B cell (primary cell): ENCODE measurements around the gene GALM. TPM values are rescaled to one million over a fixed set of nuclear protein-coding genes. Genes with fewer than 3 reads are reported as not detected.
"Not testable (repeated sequence)": the region's sequence is repeated elsewhere in the genome, so short reads cannot be mapped to it uniquely, and the experiment has no call there.

ENCODE experiments used
- ATAC-seq: fragments of 200-7000 bp; cut with Tn5 transposase; one replicate; pipeline ENCODE4 v1.10.0; 2021; ENCODE audit warnings: low read depth, mild to moderate bottlenecking, moderate number of reproducible peaks, moderate library complexity
- CTCF ChIA-PET: fragments of 350-600 bp; sonication (Branson Sonifier 250); formaldehyde crosslinking; loops from one replicate; lab custom pipeline; 2021; ENCODE audit warnings: antibody characterized with exemption, inconsistent platforms; lab: Charles Lee
- POLR2A ChIA-PET: fragments of 350-600 bp; sonication (Branson Sonifier 250); formaldehyde crosslinking; loops from one replicate; lab custom pipeline; 2021; ENCODE audit warnings: antibody characterized with exemption; lab: Charles Lee
- DNase-seq: peaks from one replicate; pipeline ENCODE4 v3.0.0; 2013
- H2AFZ ChIP-seq: 2 replicates; pipeline ENCODE4 v1.6.1; 2012; ENCODE audit warnings: mild to moderate bottlenecking, low read depth, low read length; ENCODE audit not compliant: insufficient read depth, poor library complexity, severe bottlenecking
- H3K27ac ChIP-seq, 2 donors: 1 replicate in 1 of 2; 2 replicates in 1 of 2; pipeline ENCODE4 v1.5.1; 2012 to 2013; ENCODE audit warnings: low read length in 2 of 2, mild to moderate bottlenecking in 2 of 2, moderate library complexity in 1 of 2
- H3K27me3 ChIP-seq, 4 experiments: fragments of 200-600 bp in 1 of 4; sonication (generic) in 1 of 4; replicated peaks in 1 of 4; 1 replicate in 2 of 4; 2 replicates in 2 of 4; pipeline versions ENCODE4 v1.6.1 to v1.7.0; 2013 to 2016; ENCODE audit warnings: low read length in 3 of 4, mild to moderate bottlenecking in 2 of 4, mixed read lengths in 1 of 4, moderate library complexity in 1 of 4; ENCODE audit not compliant: insufficient read depth in 4 of 4, control insufficient read depth in 3 of 4; ENCODE audit errors: control extremely low read depth in 1 of 4
- H3K36me3 ChIP-seq, 2 experiments: replicated peaks in 1 of 2; 1 replicate in 1 of 2; 2 replicates in 1 of 2; pipeline versions ENCODE4 v1.6.1 to v1.7.1; 2013; ENCODE audit warnings: low read length in 1 of 2; ENCODE audit not compliant: insufficient read depth in 2 of 2, control insufficient read depth in 1 of 2; ENCODE audit errors: control extremely low read depth in 1 of 2, extremely low read depth in 1 of 2
- H3K4me1 ChIP-seq, 2 donors: fragments of 200-600 bp in 1 of 2; sonication (generic) in 1 of 2; 1 replicate in 1 of 2; 2 replicates in 1 of 2; pipeline versions ENCODE4 v1.5.1 to v1.6.1; 2013 to 2017; ENCODE audit warnings: low read length in 2 of 2; ENCODE audit not compliant: control insufficient read depth in 2 of 2, insufficient read depth in 2 of 2
- H3K4me2 ChIP-seq: replicated peaks from 2 replicates; pipeline ENCODE3; 2012; ENCODE audit warnings: mild to moderate bottlenecking, low read depth, low read length; ENCODE audit not compliant: poor library complexity, severe bottlenecking
- H3K4me3 ChIP-seq, 5 experiments: fragments of 200-600 bp in 1 of 5; sonication (generic) in 1 of 5; 1 replicate in 3 of 5; 2 replicates in 2 of 5; pipeline versions ENCODE4 v1.5.1 to v1.7.0; 2011 to 2016; ENCODE audit warnings: low read length in 4 of 5, mild to moderate bottlenecking in 4 of 5, low read depth in 2 of 5, control low read depth in 1 of 5, moderate library complexity in 1 of 5; ENCODE audit not compliant: insufficient read depth in 1 of 5; ENCODE audit errors: control extremely low read depth in 1 of 5, extremely low read depth in 1 of 5
- H3K79me2 ChIP-seq: fragments of 200-600 bp; sonication (generic); one replicate; pipeline ENCODE4 v1.6.0; 2016; ENCODE audit warnings: low read length; ENCODE audit not compliant: control insufficient read depth, insufficient read depth
- H3K9ac ChIP-seq: fragments of 200-600 bp; sonication (generic); 2 replicates; pipeline ENCODE4 v1.6.1; 2017; ENCODE audit warnings: mild to moderate bottlenecking, low read length, moderate library complexity
- H3K9me3 ChIP-seq, 3 donors: one replicate each; pipeline versions ENCODE4 v1.6.1 to v1.7.1; 2013; ENCODE audit warnings: low read length in 2 of 3; ENCODE audit not compliant: control insufficient read depth in 2 of 3, insufficient read depth in 1 of 3; ENCODE audit errors: control extremely low read depth in 1 of 3
- H4K20me1 ChIP-seq: 2 replicates; pipeline ENCODE4 v1.6.0; 2012; ENCODE audit warnings: mild to moderate bottlenecking, low read length; ENCODE audit not compliant: insufficient read depth, control insufficient read depth, poor library complexity, severe bottlenecking
- H3K27ac Mint-ChIP-seq: one replicate; pipeline ENCODE4 v1.8.0; 2021; ENCODE audit warnings: mixed read lengths
- H3K27me3 Mint-ChIP-seq: one replicate; pipeline ENCODE4 v1.8.0; 2021; ENCODE audit warnings: mixed read lengths
- H3K4me1 Mint-ChIP-seq: one replicate; pipeline ENCODE4 v1.8.0; 2021; ENCODE audit warnings: mixed read lengths
- H3K4me3 Mint-ChIP-seq: one replicate; pipeline ENCODE4 v1.8.0; 2021; ENCODE audit warnings: mixed read lengths
- H3K9me3 Mint-ChIP-seq: one replicate; pipeline ENCODE4 v1.8.0; 2022; ENCODE audit warnings: mixed read lengths; ENCODE audit not compliant: insufficient read depth
- CTCF ChIP-seq: fragments of 200-600 bp; IDR thresholded peaks from one replicate; pipeline ENCODE4 v1.8.0; 2022; ENCODE audit warnings: antibody characterized with exemption, mild to moderate bottlenecking
- EZH2 ChIP-seq: IDR thresholded peaks from 2 replicates; pipeline ENCODE4 v1.6.1; 2012; ENCODE audit warnings: borderline replicate concordance, low read depth, mild to moderate bottlenecking, moderate library complexity, low read length; ENCODE audit not compliant: insufficient read depth, poor library complexity, severe bottlenecking
- WGBS: methylation state at CpG from one replicate; pipeline ENCODE4 v1.1.5; 2013; ENCODE audit warnings: missing lambda C conversion rate; ENCODE audit not compliant: insufficient coverage; 5-methylcytosine and 5-hydroxymethylcytosine counted together
- intact Hi-C: fragments of 100-400 bp; cut with micrococcal nuclease; formaldehyde crosslinking; loops from one replicate; pipeline ENCODE4 v1.10.0; 2022
- polyA plus RNA-seq: library from polyadenylated mRNA; depleted of rRNA; stranded (reverse); fragments of >200 nt; gene quantifications from 2 replicates; pipeline ENCODE4 v1.2.3, GENCODE V29; 2012
- total RNA-seq, 2 donors: library from RNA; stranded (reverse); fragments of 120-200 nt in 1 of 2; gene quantifications; 1 replicate in 1 of 2; 2 replicates in 1 of 2; pipeline versions ENCODE4 v1.2.3 to v1.2.4, GENCODE V29; 2013 to 2022

The GALM gene
- total and polyA plus RNA-seq, 2 donors (not counting 1 experiment from before 2014, with no cell fraction given) = 5.1 to 9.7 TPM

GRCh38 chr2:38704664-38705063 is 38.8 kb downstream of the GALM start:
- DNase-seq (no peak), ATAC-seq (no peak)
- ChIA-PET CTCF (interaction anchor here (0.9 to 1.1 kb wide), 2 partner anchors 35 to 122 kb away, joined by 3 read pairs; no protein-coding TSS in a partner anchor), POLR2A (no interaction called here)
- Histone ChIP-seq H2AFZ (no peak overlapping the region), H4K20me1 (no peaks in the 10 kb centered on the region), H3K9me3 (no peaks in the 10 kb centered on the region), H3K4me2 (no peak overlapping the region), H3K36me3 (peaks cover 0 to 3% of the 10 kb centered on the region in 2 experiments), H3K9ac (no peak overlapping the region), H3K79me2 (no peaks in the 10 kb centered on the region), H3K27ac (no peak overlapping the region), H3K4me3 (no peak overlapping the region), H3K4me1 (no peaks in the 10 kb centered on the region), H3K27me3 (no peaks in the 10 kb centered on the region)
- H3K27ac Mint-ChIP-seq = no peak overlapping the region
- H3K4me3 Mint-ChIP-seq = no peak overlapping the region
- TF ChIP-seq EZH2 = no peak
- no peak for TF ChIP-seq CTCF
- no peaks in the 10 kb centered on the region for H3K27me3 Mint-ChIP-seq
- peaks cover 6% of the 10 kb centered on the region for H3K4me1 Mint-ChIP-seq
- intact Hi-C loops = no loop called here
- no peaks in the 10 kb centered on the region for H3K9me3 Mint-ChIP-seq
- WGBS = no CpG with 5 or more reads among the region's 2 CpGs

- WGBS = 100% methylated on average over 4 of the region's 6 CpGs
- POLR2A ChIA-PET = interaction anchor here (0.6 kb wide), 1 partner anchor 25 kb away, joined by 4 read pairs; no protein-coding TSS in a partner anchor
- DNase-seq = no peak
- Histone ChIP-seq H4K20me1 (no peaks in the 10 kb centered on the region), H3K27me3 (no peaks in the 10 kb centered on the region), H3K4me2 (no peak overlapping the region), H3K4me1 (no peaks in the 10 kb centered on the region), H3K36me3 (peaks cover 0 to 3% of the 10 kb centered on the region in 2 experiments), H3K9me3 (no peaks in the 10 kb centered on the region), H3K9ac (no peak overlapping the region), H3K27ac (no peak overlapping the region), H2AFZ (no peak overlapping the region), H3K79me2 (no peaks in the 10 kb centered on the region), H3K4me3 (no peak overlapping the region)
- H3K4me3 Mint-ChIP-seq = no peak overlapping the region
- H3K9me3 Mint-ChIP-seq = peaks cover 4% of the 10 kb centered on the region
- intact Hi-C loops = no loop called here
- no peak overlapping the region for H3K27ac Mint-ChIP-seq
- H3K4me1 Mint-ChIP-seq = peaks cover 9% of the 10 kb centered on the region
- TF ChIP-seq EZH2 = no peak
- TF ChIP-seq CTCF = no peak
- CTCF ChIA-PET = no interaction called here
- H3K27me3 Mint-ChIP-seq = no peaks in the 10 kb centered on the region
- ATAC-seq = no peak
Observed at GRCh38 chr2:38706846-38707345, 41.0 kb downstream of the GALM start.

- DNase-seq, H3K9me3 Mint-ChIP-seq, H3K4me3 Mint-ChIP-seq, H3K79me2 ChIP-seq, H2AFZ ChIP-seq, H3K4me1 ChIP-seq, CTCF ChIA-PET, H3K27ac ChIP-seq, H3K9me3 ChIP-seq, H4K20me1 ChIP-seq, H3K9ac ChIP-seq, H3K27ac Mint-ChIP-seq, H3K4me3 ChIP-seq, POLR2A ChIA-PET, intact Hi-C loops, H3K4me1 Mint-ChIP-seq, H3K27me3 ChIP-seq, H3K4me2 ChIP-seq, H3K36me3 ChIP-seq, H3K27me3 Mint-ChIP-seq, ATAC-seq: not testable (repeated sequence)
- WGBS = 89% methylated on average over 9 of the region's 9 CpGs
Observed at GRCh38 chr2:38708491-38708890, 42.6 kb downstream of the GALM start.
